Calu3 (cell line): ENCODE data around the gene TNRC6C. TPM values are rescaled to one million over a fixed set of nuclear protein-coding genes. Genes with fewer than 3 reads are reported as not detected.

Source experiments
- BruUV-seq: library from RNA; stranded (reverse); fragments of 400-500 nt; replicated peaks from 2 replicates; lab custom pipeline; 2021; lab: Mats Ljungman, UMichigan
- CTCF ChIA-PET: fragments of 300-600 bp; sonication (Branson Sonifier 250); formaldehyde crosslinking; loops from one replicate; lab custom pipeline; 2022; ENCODE audit warnings: antibody characterized with exemption; lab: Charles Lee
- DNase-seq: peaks from one replicate; pipeline ENCODE4 v3.0.0; 2022
- H3K27ac Mint-ChIP-seq: one replicate; pipeline ENCODE4 v1.8.0; 2022; ENCODE audit warnings: mixed read lengths; ENCODE audit not compliant: unreplicated experiment
- H3K27me3 Mint-ChIP-seq: one replicate; pipeline ENCODE4 v1.8.0; 2022; ENCODE audit warnings: mixed read lengths; ENCODE audit not compliant: unreplicated experiment
- H3K36me3 Mint-ChIP-seq: one replicate; pipeline ENCODE4 v1.8.0; 2022; ENCODE audit warnings: mild to moderate bottlenecking, moderate library complexity, mixed read lengths; ENCODE audit not compliant: insufficient read depth, unreplicated experiment
- H3K4me1 Mint-ChIP-seq: one replicate; pipeline ENCODE4 v1.8.0; 2022; ENCODE audit warnings: mild to moderate bottlenecking, low read depth, mixed read lengths; ENCODE audit not compliant: unreplicated experiment
- H3K4me3 Mint-ChIP-seq: one replicate; pipeline ENCODE4 v1.8.0; 2022; ENCODE audit warnings: mild to moderate bottlenecking, low read depth, moderate library complexity, mixed read lengths; ENCODE audit not compliant: unreplicated experiment
- H3K9me3 Mint-ChIP-seq: one replicate; pipeline ENCODE4 v1.8.0; 2022; ENCODE audit warnings: low read depth, mixed read lengths; ENCODE audit not compliant: unreplicated experiment
- CTCF ChIP-seq: fragments of 200-600 bp; IDR thresholded peaks from one replicate; pipeline ENCODE4 v1.8.0; 2022; ENCODE audit warnings: antibody characterized with exemption; ENCODE audit not compliant: unreplicated experiment
- intact Hi-C: fragments of 100-400 bp; cut with micrococcal nuclease; formaldehyde crosslinking; loops from one replicate; pipeline ENCODE4 v1.10.0; 2022; ENCODE audit not compliant: unreplicated experiment
- total RNA-seq: library from RNA; stranded (reverse); gene quantifications from 2 replicates; pipeline ENCODE4 v1.2.3, GENCODE V29; 2022

The TNRC6C gene
- total RNA-seq, 1 experiment from 2014 or later: 18.2 TPM

DNA sequence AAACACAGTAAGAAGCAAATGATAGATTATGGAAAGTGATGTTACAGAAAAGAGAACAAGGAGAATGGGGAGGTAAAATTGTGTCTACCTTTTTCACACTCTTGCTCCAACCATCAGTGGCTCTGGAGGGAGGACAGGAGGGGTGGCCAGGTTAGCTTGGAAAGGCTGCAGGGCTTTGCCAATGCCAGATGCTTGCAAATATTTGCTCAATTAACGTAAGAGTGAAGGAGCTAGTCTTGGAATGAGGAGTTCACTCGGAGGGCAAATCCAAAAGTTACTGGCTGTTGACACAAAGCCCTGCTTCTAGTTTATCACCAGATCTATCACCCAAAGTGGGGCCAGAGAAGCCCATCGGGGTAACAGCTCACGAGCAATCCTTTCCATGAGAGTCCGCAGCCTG, 7.4 kb upstream of the TNRC6C start:
- H3K36me3 Mint-ChIP-seq: no peaks in the 10 kb centered on the region
- TF ChIP-seq CTCF: no peak
- no TSS peak for BruUV-seq
- no peak overlapping the region for H3K4me3 Mint-ChIP-seq
- H3K27ac Mint-ChIP-seq: no peak overlapping the region
- no peak for DNase-seq
- intact Hi-C loops: no loop called here
- peaks cover 19% of the 10 kb centered on the region for H3K4me1 Mint-ChIP-seq
- CTCF ChIA-PET: no interaction called here
- peaks cover 76% of the 10 kb centered on the region for H3K27me3 Mint-ChIP-seq
- H3K9me3 Mint-ChIP-seq: no peaks in the 10 kb centered on the region

GRCh38 chr17:77952368-77952767, 6.1 kb upstream of the TNRC6C start:
- H3K4me1 Mint-ChIP-seq: peaks cover 21% of the 10 kb centered on the region
- BruUV-seq: no TSS peak

DNA sequence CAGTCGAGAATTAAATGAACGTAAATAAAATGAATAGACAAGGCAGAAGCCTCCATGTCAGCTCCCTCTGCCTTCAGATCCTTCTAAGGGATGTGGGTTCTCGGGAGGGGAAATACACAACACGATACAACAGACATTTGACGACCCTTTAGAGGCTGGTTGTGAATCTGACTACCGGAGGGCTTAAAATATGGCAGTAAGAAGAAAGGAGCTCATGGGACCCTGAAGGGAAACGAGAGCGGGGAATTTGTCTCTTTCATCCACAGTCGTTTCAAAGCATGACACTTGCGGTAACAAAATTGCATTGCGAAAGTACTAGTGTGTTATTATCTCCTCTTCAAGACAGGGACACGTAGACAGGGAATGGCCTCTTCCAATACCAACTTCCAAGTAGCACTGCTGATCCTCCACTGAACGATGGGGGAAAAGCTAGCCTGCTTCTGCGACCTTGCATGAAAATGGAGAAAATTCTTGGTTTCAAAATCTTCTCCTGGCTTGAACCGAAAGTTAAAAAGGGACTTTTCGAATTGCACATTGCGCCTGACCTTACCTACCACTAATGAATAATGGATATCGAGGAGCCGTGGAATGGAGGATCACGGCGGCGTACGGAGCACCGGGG, 1.2 kb upstream of the TNRC6C start:
- DNase-seq: no peak
- Mint-ChIP-seq H3K27me3 (peaks cover 75% of the 10 kb centered on the region), H3K36me3 (peaks cover 29% of the 10 kb centered on the region), H3K27ac (peak overlapping the region; percentile 92), H3K4me3 (peak overlapping the region; percentile 90), H3K4me1 (peaks cover 14% of the 10 kb centered on the region), H3K9me3 (no peaks in the 10 kb centered on the region)
- BruUV-seq: no TSS peak
- TF ChIP-seq CTCF: no peak
- CTCF ChIA-PET: no interaction called here
- intact Hi-C loops: no loop called here

More at GRCh38 chr17:77952368-77952767, 6.1 kb upstream of the TNRC6C start:
- DNase-seq: no peak
- TF ChIP-seq CTCF: no peak
- Mint-ChIP-seq H3K36me3 (peaks cover 5% of the 10 kb centered on the region), H3K27ac (no peak overlapping the region), H3K27me3 (peaks cover 89% of the 10 kb centered on the region), H3K4me3 (no peak overlapping the region), H3K9me3 (no peaks in the 10 kb centered on the region)
- CTCF ChIA-PET: interaction anchor here (0.5 kb wide), 1 partner anchor 22 kb away, joined by 3 read pairs; no protein-coding TSS in a partner anchor
- intact Hi-C loops: no loop called here

DNA sequence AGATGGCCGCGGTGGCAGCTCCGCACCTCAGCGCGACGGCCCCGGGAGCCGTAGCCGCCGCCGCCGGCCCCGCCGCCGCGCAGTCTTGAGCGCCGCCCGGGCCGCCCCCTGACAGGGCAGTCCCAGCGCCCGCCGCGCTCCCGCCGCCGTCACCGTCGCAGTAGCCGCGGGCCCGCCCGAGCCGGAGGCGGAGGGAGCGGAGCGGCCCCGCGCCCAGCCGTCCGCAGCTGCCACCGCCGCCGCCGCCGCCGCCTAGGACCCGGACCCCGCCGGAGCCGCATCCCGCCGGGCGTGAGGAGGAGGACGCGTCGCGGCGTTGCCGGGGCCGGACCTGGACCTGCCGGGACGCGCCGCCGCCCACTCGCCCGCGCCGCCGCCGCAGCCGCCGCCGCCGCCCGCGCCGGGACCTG, 218 bp downstream of the TNRC6C start:
- H3K9me3 Mint-ChIP-seq: no peaks in the 10 kb centered on the region
- H3K27me3 Mint-ChIP-seq: peaks cover 61% of the 10 kb centered on the region
- H3K36me3 Mint-ChIP-seq: peaks cover 29% of the 10 kb centered on the region
- peak overlapping the region; percentile 90 for H3K4me3 Mint-ChIP-seq
- no TSS peak for BruUV-seq
- H3K4me1 Mint-ChIP-seq: peaks cover 8% of the 10 kb centered on the region
- no peak for DNase-seq
- intact Hi-C loops: no loop called here
- H3K27ac Mint-ChIP-seq: peak overlapping the region; percentile 83
- CTCF ChIA-PET: interaction anchor here (0.6 to 1.0 kb wide), 15 partner anchors 11 to 458 kb away, joined by 3 to 6 read pairs (median 3); no protein-coding TSS in a partner anchor
- TF ChIP-seq CTCF: no peak
